GM21526 (cell line): ENCODE results near the gene MRPL37.
"Not testable (repeated sequence)": the region's sequence is repeated elsewhere in the genome, so short reads cannot be mapped to it uniquely, and the experiment has no call there.

Experiments used
- ATAC-seq: cut with Tn5 transposase; IDR thresholded peaks from one replicate; pipeline ENCODE4 v1.9.1; 2021; ENCODE audit warnings: moderate library complexity; ENCODE audit not compliant: unreplicated experiment, low FRiP score

Gene MRPL37

DNA sequence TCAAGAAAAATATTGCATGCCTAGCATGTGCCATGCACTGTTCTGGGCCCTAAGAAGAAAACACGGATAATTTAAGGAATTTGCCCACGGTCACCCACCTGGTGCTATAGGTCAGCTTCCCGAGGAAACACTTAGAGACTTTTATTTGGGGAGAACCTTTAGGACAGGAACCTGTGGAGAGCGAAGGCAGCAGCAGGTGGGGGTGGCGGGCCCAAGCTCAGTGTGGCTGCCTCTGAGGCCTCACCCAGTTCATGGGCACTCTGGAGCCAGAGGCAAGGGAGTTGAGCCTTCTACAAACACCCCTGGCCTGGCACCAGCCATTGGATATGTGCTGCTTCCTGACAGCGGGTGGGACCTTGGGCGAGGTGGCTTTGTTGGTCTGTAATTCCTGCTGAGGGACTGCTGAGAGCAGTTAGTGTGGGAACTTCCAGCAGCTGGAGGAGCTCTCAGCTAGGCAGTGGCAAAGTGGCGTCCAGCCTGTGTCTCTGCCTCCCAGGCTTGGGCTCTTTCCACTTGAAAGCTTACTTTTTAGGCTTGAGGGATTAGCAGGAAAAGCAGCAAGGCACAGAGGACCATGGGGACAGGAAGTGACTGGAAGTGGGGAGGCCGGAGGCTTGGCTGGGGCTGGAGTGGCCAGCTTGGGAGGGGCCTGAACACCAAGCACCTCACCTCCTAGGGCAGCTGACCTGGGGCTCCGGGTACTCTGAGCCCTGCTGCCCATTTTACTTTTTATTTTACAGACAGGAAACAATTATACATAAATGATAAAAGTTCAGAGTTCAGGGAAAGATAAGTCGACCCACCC lies 19.1 kb downstream of the MRPL37 start:
- ATAC-seq = no peak

DNA sequence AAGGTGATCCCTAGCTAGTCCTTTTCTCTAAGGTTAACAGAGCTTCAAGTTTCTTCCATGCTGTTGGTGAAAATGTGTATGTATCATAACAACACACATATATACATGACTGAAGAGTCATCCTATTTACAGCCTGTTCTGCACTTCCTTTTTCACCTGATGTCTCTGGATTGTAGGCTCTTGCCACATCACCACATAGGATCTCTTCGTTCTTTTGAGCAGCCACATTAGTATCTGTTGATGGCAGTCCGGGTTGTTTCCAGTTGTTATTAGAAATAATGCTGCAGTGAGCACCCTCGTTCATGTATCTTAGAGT lies 19.7 kb downstream of the MRPL37 start:
- ATAC-seq = no peak

DNA sequence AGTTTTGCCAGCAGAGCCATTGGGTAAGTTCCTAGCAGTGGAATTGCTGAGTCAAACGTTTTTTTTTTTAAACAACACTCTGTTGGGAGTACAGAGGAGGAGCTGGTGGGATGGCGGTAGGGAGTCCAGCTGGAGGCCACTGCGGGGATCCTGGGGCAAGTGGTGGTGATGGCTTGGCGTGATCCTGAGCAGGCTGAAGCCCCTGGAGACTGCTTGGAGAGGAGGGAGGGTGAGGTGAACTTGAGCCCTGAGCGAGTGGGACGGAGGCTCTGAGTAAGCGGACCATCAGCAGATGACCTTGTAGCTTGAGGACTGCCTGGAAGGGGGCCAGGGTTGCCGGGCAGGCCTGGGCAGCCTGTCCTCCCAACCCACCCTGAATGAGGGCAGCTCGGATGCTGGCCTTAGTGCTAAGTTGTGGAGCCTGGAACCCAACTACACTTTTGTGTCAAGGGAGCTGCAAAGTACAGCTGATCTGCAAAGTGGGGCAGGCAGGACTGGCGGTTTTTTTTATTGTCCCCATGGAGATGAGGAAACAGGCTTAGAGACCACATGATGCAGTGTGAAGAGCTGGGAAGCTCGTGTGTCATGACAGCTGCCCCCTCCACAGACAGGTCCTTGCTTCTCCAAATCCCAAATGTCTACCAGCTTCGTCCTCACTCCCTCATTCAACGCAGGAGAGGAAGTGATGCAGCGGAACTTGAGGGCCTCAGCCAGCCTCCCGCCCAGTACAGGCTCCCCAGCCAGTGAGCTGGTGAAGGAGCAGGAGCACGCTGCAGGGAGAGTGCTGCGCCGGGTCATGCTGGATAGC lies 20.2 kb downstream of the MRPL37 start:
- no peak for ATAC-seq

DNA sequence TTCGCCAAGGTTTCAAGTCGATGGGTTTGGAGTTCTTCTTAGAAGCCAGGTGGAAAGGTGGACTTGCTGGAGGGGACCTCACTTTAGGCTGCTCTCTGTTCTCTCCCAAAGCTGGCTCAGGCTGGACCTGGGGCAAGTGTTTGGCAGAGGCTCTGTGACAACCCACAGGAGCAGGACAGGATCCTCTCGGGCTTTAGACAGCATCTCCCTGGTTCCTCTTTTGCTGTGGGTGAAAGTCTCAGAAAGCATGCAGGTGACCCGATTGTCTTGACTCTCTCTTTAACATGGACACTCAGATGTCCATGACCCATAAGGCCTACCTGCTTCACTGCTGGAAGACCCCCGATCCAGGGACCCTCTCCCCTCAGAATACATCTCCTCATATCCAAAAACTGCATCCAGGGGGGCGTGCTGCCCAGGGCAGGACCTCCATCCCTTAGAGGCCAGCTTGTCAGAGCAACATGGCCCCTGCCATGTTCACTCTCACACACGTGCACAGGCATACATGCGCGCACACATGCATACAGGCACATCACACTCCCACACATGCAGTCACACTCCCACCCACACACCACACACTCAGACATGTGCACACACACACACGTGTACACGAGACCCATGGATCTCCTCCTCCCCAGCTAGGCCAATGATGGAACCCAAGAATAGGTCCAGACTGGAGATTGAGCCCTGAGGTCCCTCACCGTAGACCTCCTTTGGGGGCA lies 21.3 kb downstream of the MRPL37 start:
- no peak for ATAC-seq

DNA sequence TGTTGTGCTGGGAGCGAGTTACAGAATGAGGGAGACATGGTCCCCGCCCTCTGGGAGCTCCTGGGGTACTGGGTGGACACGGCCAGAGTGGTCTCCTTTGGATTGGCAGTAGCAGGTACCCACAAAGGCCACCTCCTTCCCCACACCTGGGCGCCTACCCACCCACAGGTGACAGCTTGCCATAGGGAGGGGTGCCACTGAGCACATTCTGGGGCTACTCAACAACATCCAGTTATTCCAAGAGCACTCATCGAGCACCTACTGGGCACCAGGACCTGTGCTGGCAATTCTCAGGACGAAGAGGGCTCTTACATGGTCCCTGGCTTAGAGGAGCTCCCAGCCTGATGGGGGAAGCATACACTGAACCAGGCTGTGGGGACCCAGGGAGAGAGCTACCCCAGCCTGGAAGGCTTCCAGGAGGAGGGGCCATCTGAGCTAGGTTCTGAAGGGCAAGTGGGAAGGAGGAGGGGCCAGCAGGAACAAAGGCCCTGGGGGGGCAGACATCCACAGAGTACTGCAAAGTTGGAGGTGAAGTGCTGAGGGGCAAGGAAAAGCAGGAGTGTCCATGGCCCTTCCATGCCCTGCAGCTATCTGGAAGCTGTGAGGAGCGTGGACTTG lies 22.0 kb downstream of the MRPL37 start:
- no peak for ATAC-seq

DNA sequence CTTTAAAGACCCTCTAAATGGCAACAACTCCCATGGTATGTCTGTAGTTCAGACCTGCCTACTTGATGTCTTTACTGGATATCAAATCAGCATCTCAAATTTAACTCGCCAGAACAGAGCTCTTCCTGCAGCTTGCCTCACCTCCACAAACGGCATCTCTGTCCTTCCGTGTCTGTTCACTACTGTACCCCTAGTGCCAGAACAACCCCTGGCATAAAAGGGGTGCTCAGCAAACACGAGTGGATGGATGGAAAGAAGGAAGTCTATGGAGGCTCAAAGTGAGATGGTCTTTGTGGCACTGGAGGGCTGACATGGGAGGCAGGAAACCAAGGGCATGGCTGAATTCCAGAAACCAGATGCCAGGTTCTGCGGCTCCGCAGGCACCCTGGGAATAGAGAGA lies 22.7 kb downstream of the MRPL37 start:
- ATAC-seq = no peak

DNA sequence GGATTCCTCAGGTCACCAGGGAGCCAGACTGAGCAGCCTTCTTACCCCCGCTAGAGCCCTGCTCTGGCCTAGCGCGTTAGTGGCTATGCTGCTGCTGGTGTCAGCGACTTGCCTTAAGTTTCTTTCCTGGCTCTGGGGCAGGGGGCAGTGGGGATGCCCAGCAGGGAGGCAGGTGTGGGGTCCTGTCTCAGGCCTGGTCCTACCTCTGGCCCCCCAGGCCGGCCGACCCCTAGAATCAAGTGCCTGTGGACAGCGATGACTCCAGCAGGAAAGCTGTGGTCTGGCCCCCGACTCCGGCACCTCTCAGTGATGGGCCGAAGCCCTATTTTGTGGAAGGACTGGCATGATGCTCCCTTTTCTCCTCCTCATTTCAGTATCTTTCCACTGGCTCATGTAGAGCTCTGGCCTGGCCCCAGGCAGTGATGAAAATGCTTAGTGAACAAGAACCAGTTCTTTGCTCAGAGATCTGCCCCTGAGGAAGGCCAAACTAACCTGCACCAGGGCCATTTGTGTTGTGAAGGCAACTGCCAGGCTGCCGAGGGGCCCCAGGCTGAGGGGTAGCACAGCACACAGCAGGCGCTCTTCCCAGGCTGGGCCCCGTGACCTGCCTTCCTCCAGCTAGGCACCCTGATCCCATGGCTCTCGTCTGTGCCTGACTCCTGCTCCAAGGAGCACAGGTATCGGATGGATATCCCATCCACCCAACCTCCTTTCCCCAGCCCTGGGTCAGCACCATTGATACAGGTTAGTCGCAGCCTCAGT lies 23.7 kb downstream of the MRPL37 start:
- no peak for ATAC-seq

DNA sequence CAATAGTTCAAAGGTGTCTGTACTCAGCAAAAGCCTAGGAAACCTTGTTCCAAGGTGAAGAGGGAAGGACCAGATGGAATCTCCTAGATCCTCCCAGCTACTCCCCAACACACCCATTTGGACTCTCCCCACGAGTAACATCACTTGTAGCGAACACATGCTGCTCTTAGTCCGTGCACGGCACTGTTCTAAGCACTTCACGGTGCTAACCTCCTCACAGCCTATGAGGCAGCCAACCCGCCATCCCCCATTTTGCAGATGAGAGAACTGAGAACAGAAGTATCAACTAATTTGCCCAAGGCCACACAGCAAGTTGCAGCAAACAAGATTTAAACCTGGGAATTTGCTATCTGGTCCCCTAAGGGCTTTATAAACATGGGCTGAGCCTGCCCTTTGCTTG lies 24.3 kb downstream of the MRPL37 start:
- ATAC-seq = no peak

DNA sequence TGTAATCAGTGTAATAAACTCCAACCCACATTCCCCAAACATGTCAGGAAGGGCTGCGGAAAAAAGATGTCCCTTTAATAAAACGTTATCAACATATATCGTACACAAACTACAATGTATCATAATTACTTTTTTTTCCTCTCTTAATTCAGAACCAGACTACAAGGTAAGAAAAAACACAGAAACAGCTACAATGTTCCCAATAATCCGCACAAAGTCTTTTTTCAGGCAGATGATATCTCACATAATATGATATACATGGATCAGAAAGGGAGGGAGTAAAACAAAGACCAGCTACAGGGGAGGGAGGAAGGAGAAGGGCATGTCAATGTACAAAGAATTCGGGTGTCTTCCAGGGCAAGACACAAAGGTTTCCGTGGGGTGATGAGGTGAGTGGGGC lies 25.4 kb downstream of the MRPL37 start:
- ATAC-seq = no peak

DNA sequence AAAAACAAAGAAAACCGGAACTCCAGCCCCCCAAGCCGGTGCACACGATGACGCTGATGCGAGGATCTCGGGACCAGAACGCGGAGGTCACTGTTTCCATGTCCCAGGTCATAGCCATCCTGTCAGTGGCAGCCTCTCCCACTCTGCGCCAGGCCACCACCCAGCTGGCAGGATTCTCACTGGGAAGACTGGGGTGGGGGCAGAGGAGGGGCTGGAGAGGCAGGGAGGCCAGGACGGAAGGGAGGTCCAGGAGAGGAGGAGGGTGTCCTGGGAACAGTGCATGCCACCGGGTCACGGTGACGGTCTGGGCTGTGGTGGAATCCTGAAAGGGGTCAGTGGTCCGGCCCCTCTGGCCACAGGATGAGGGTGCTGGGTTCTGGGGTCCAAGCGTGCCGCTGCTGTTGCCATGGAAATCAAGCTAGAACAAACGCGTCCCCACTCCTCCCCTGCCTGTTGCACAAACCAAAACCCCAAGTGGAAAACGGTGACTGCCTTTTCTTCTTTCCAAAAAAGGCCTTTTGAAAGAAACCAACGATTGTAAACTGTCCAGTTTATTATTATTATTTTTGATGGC lies 26.1 kb downstream of the MRPL37 start:
- ATAC-seq = no peak

DNA sequence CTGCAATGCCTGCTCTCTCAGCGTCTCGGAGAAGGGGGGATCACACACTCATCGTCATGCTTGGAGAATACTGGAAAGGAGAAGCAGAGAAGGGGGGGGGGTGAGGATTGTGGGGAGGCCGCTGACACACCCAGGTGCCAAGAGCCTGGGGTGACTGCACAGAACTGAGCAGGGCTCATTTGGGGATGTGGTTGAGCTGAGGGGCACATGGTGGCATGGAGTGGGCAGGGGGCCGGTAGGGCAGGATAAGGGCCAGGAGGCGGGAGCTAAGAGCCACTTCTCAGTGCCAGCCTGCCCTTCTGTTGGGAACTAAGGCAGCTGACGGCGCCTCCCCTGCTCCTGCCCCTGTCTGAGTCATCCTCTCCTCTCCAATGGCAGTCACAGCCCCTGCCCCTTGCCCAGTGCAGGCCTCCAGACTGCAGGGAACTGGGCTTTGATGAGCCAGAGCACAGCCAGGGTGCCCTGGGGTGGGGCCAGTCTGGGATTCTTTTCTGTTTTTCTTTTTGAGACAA lies 27.2 kb downstream of the MRPL37 start:
- ATAC-seq = no peak

DNA sequence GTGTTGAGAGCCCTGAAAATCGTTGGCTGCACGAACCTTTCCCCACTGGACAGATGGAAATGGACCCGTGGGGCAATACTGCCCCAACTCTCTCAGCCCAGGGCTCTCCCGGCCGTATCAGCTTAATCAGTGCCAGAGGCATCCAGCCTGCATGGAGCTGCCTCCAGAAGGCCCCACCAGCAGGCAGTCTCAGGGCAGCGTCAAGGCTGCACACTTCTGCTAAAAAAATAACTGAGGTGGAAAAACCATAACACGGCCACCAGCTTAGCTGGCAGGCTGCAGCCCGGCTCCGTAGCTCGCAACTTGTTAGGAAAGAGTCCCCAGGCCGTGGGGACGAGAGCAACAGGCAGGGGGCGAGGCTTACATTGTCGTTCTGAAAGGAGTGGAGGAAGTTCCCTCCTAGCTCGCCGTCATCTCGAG lies 27.9 kb downstream of the MRPL37 start:
- no peak for ATAC-seq

DNA sequence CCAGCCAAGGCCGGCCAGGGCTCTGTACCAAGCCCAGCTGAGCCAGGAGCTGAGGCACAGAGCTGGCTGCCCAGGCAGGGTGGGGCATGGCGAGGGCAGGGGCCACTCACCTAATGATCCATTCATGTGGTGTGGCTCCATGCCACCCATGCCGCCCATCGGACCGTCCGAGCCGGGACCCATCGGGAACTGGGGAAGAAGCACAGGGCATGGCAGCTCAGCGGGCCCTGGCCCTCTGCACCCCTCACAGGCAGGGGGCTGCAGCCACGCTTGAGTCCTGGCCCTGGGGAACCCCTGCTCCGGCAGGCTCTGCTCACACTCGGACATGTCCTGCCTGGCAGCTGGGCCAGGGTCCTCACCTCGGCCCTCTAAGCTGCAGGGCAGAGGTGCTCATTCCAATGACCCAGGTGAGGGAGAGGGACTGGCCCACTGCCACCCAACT lies 28.7 kb downstream of the MRPL37 start:
- ATAC-seq = no peak

DNA sequence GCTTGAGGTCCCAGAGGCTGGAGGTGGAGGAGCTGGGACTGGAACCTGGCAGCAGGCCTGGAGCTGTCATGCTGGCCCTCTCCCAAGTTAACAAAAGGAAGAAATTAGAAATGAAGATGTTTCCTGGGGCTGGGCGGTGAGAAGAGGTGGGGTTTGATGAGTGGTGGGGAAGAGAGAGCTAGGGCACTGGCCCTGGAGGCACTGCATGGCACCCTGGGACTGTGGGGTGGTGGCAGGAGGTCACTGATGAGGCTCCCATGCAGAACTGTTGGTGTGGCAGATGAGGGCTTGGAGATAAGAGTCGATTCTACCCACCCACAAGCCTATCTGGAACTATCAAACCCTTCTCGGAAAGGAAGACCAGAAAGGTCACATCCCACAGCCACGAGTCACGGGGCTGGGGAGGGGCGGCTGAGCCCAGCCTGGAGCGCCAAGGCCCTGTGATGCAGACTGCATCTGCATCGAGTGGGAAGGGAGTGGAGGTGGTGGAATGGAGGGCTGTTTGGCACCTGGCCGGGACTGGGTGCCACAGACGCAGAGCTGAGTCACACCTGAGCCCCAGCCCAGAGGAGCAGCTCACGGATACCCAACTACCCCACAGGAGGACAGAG lies 29.4 kb downstream of the MRPL37 start:
- no peak for ATAC-seq

DNA sequence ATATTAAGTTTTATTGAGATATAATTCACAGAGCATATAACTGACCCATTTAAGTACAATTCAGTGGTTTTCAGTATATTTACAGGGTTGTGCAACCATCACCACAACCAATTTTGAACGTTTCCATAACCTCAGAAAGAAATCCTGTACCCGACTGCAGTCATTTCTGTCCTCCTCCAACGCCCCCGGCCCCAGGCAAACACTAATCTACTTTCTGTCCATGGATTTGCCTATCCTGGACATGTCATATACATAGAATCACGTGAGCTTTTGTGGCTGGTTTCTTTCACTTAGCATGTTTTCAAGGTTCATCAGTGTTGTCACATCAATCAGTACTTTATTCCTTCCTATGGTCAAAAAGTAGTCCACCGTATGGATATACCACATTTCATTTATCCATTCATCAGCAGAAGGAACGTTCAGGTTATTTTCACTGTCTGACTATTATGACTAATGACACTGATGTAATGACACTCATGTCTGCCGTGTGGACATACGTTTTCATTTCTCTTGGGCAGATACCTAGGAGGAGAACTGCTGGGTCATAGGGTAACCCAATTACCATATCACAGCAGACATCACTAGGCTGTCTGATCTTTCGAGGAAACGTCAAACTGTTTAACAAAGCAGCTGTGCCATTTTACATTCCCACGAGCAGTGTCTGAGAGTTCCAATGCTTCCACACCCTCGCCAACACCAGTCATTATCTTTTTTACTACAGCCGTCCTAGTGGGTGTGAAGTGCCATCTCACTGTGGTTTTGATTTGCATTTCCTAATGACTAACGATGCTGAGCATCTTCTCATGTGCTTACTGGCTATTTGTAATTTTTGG lies 30.8 kb downstream of the MRPL37 start:
- ATAC-seq = no peak

DNA sequence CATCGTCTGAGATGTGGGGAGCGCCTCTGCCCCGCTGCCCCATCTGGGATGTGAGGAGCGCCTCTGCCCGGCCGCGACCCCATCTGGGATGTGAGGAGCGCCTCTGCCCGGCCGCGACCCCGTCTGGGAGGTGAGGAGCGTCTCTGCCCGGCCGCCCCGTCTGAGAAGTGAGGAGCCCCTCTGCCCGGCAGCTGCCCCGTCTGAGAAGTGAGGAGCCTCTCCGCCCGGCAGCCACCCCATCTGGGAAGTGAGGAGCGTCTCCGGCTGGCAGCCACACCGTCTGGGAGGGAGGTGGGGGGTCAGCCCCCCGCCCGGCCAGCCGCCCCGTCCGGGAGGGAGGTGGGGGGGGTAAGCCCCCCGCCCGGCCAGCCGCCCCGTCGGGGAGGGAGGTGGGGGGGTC lies 33.2 kb downstream of the MRPL37 start:
- not testable (repeated sequence) for ATAC-seq

DNA sequence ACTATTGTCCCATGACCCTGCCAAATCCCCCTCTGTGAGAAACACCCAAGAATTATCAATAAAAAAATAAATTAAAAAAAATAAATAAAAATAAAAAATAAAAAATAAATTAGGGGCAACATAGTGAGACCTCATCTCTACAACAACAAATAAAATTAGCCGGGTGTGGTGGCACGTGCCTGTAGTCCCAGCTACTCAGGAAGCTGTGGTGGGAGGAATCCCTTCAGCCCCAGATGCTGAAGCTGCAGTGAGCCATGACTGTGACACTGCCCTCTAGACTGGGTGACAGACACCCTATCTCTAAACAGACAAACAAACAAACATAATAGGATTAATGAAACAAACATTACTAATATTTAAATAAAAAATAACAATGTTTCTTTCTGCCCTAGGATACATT lies 34.3 kb downstream of the MRPL37 start:
- ATAC-seq = no peak

DNA sequence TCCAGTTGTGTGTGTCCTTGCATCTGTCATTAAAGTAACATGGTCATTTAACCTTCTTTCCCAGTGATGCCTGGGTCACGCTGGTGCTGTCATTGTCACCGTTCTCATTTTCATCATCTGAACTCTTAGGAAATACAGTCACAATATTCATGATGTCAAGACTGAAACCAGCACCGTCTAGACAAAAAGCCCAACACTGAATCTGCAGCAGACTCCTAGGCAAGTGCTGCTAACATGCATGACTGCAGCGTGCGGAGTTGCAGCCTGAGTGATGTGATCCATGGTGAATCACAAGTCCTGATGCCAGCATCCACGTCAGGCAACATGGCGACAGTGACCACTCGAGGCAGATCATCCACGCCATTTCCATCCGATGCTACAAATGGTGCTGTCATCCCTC lies 37.6 kb downstream of the MRPL37 start:
- ATAC-seq = no peak
